Prostate gland (tissue), 2 donors: ENCODE results near the gene ARHGAP40. TPM values are rescaled to one million over a fixed set of nuclear protein-coding genes. Genes with fewer than 3 reads are reported as not detected.

Experiments used
- DNase-seq: peaks from one replicate; pipeline ENCODE4 v3.0.0-alpha.2; 2019; ENCODE audit warnings: low spot score
- H3K27ac ChIP-seq, 2 donors: fragments of 200-600 bp; sonication (generic); 2 replicates each; pipeline ENCODE4 v1.5.1; 2017 to 2019
- H3K27me3 ChIP-seq: fragments of 200-600 bp; sonication (generic); replicated peaks from 2 replicates; pipeline ENCODE4 v1.5.1; 2019; ENCODE audit not compliant: insufficient read depth
- H3K36me3 ChIP-seq, 2 donors: fragments of 200-600 bp; sonication (generic); 1 replicate in 1 of 2; 2 replicates in 1 of 2; pipeline versions ENCODE4 v1.5.1 to v1.8.1; 2017 to 2019
- H3K4me1 ChIP-seq: fragments of 200-600 bp; sonication (generic); replicated peaks from 2 replicates; pipeline ENCODE4 v1.5.1; 2019
- H3K4me3 ChIP-seq, 2 donors: fragments of 200-600 bp; sonication (generic); 2 replicates each; pipeline ENCODE4 v1.5.1; 2017 to 2019
- H3K9me3 ChIP-seq: fragments of 200-600 bp; sonication (generic); 2 replicates; pipeline ENCODE4 v1.5.1; 2017
- CTCF ChIP-seq, 4 experiments: fragments of 200-600 bp in 2 of 4; fragments of 450-650 bp in 2 of 4; sonication (generic) in 2 of 4; IDR thresholded peaks; 1 replicate in 3 of 4; 2 replicates in 1 of 4; pipeline ENCODE4 v1.5.1; 2016 to 2019; ENCODE audit warnings: antibody characterized with exemption in 4 of 4, mild to moderate bottlenecking in 2 of 4, moderate library complexity in 2 of 4
- POLR2A ChIP-seq: fragments of 450-650 bp; IDR thresholded peaks from one replicate; pipeline ENCODE4 v1.6.1; 2016; ENCODE audit warnings: antibody characterized with exemption, mild to moderate bottlenecking
- POLR2AphosphoS5 ChIP-seq: sonication (generic); formaldehyde crosslinking; IDR thresholded peaks from one replicate; pipeline ENCODE4 v1.6.1; 2017; ENCODE audit warnings: antibody characterized with exemption
- whole genome bisulfite sequencing: methylation state at CpG from one replicate; pipeline ENCODE4 v1.1.5; 2018; 5-methylcytosine and 5-hydroxymethylcytosine counted together
- intact Hi-C: fragments of 100-400 bp; cut with DNase I; formaldehyde crosslinking; loops from one replicate; pipeline ENCODE4 v1.14.2; 2022
- total RNA-seq, 2 donors: library from RNA; depleted of rRNA; stranded (reverse); fragments of >200 nt; gene quantifications; one replicate each; pipeline ENCODE4 v1.1.0, GENCODE V29; 2016

ARHGAP40 gene
- total RNA-seq, 2 donors from 2014 or later, result 0.85 to 4.5 TPM

- H3K4me1 ChIP-seq, result no peaks in the 10 kb centered on the region
- H3K27me3 ChIP-seq, result no peaks in the 10 kb centered on the region
- H3K36me3 ChIP-seq, result no peaks in the 10 kb centered on the region
- H3K27ac ChIP-seq, result no peak overlapping the region
- WGBS, result 77% methylated on average over 4 of the region's 4 CpGs
- H3K4me3 ChIP-seq, result no peak overlapping the region
- no peaks in the 10 kb centered on the region for H3K9me3 ChIP-seq
- TF ChIP-seq POLR2AphosphoS5 (no peak), CTCF (IDR thresholded peaks at IDR 0.05) (no peak), POLR2A (no peak)
- intact Hi-C loops, result no loop called here
- DNase-seq, result no peak
Observed at GRCh38 chr20:38623061-38623460, 21.5 kb downstream of the ARHGAP40 start.

GRCh38 chr20:38624084-38624483, 22.5 kb downstream of the ARHGAP40 start:
- intact Hi-C loops, result no loop called here
- H3K4me3 ChIP-seq, result no peak overlapping the region
- H3K4me1 ChIP-seq, result no peaks in the 10 kb centered on the region
- no peaks in the 10 kb centered on the region for H3K36me3 ChIP-seq
- H3K27ac ChIP-seq, result no peak overlapping the region
- no peaks in the 10 kb centered on the region for H3K27me3 ChIP-seq
- 97% methylated on average over 2 of the region's 2 CpGs for WGBS
- DNase-seq, result no peak
- no peak for TF ChIP-seq CTCF (IDR thresholded peaks at IDR 0.05)
- TF ChIP-seq POLR2AphosphoS5, result no peak
- no peak for TF ChIP-seq POLR2A
- H3K9me3 ChIP-seq, result no peaks in the 10 kb centered on the region

DNA sequence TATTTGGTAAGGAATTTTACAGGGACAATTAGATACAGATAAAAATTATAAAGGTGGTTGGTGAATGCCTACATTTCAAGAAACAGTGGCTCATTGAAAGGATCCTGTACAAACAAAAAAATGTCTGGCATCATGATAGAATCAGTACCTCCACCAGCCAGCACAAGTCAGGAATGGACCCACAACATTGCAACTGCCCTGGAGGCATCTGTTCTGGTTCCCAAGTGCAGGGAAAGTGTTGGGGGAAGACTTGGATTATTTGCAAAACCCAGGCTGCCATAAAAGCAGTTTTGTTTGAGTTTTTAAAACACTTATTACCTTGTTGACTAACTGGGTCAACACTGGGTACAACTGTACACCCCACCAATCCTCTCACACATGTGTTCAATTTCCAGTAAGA, 24.3 kb downstream of the ARHGAP40 start:
- no peak for DNase-seq
- intact Hi-C loops, result no loop called here
- Histone ChIP-seq H3K4me1 (no peaks in the 10 kb centered on the region), H3K4me3 (no peak overlapping the region), H3K27me3 (no peaks in the 10 kb centered on the region), H3K36me3 (no peaks in the 10 kb centered on the region), H3K27ac (no peak overlapping the region), H3K9me3 (no peaks in the 10 kb centered on the region)
- no peak for TF ChIP-seq CTCF (IDR thresholded peaks at IDR 0.05)

DNA sequence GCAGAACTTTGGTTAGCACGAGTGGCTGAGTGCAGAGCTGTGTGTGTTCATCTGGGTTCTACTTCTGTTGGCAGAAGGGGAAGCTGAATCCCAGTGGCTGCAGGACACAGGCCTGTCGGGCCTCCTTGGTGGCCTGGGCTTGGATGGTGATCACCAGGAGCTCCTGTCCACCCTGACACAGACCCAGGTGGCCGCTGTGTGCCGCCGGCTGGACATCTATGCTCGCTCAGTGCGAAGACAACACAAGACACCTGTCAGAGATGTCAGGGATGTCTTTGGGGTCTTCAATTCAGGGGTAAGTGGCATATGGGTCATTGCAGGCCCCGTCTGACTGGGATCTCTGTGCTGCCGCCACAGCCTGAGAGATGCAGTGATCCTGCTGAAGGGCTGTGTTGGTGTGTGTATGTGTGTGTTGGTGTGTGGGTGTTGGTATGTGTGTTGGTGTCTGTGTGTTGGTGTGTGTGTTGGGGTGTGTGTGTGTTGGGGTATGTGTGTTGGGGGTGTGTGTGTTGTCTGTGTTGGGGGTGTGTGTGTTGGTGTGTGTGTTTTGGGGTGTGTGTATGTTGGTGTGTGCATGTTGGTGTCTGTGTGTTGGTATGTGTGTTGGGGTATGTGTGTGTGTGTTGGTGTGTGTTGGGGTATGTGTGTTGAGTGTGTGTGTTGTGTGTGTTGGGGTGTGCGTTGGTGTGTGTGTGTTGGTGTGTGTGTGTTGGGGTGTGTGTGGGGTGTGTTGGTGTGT, 25.5 kb downstream of the ARHGAP40 start:
- no peaks in the 10 kb centered on the region for H3K27me3 ChIP-seq
- no peak overlapping the region for H3K27ac ChIP-seq
- intact Hi-C loops, result no loop called here
- WGBS, result 87% methylated on average over 10 of the region's 10 CpGs
- DNase-seq, result no peak
- no peaks in the 10 kb centered on the region for H3K9me3 ChIP-seq
- H3K4me3 ChIP-seq, result no peak overlapping the region
- H3K4me1 ChIP-seq, result no peaks in the 10 kb centered on the region
- H3K36me3 ChIP-seq, result no peaks in the 10 kb centered on the region
- TF ChIP-seq POLR2AphosphoS5, result no peak
- TF ChIP-seq CTCF (IDR thresholded peaks at IDR 0.05), result no peak
- TF ChIP-seq POLR2A, result no peak
